DMS153 treated with DMSO at 0.1 percent for 48 hours (cell line): Measurements from ENCODE around the gene SURF1.
"Not testable (repeated sequence)": the region's sequence is repeated elsewhere in the genome, so short reads cannot be mapped to it uniquely, and the experiment has no call there.

ENCODE experiments used
- DNase-seq: peaks from one replicate; lab custom pipeline; 2025; ENCODE audit not compliant: unreplicated experiment; lab: John Stamatoyannopoulos, UW

SURF1 gene

GRCh38 chr9:133327021-133327420 is 29.3 kb downstream of the SURF1 start:
- not testable (repeated sequence) for DNase-seq

- DNase-seq = no peak
These were observed 32.1 kb downstream of the SURF1 start for GRCh38 chr9:133323991-133324703.

- DNase-seq = no peak
These were observed 33.1 kb downstream of the SURF1 start for GRCh38 chr9:133323211-133323610.

GRCh38 chr9:133322701-133323100 is 33.6 kb downstream of the SURF1 start:
- no peak for DNase-seq

DNA sequence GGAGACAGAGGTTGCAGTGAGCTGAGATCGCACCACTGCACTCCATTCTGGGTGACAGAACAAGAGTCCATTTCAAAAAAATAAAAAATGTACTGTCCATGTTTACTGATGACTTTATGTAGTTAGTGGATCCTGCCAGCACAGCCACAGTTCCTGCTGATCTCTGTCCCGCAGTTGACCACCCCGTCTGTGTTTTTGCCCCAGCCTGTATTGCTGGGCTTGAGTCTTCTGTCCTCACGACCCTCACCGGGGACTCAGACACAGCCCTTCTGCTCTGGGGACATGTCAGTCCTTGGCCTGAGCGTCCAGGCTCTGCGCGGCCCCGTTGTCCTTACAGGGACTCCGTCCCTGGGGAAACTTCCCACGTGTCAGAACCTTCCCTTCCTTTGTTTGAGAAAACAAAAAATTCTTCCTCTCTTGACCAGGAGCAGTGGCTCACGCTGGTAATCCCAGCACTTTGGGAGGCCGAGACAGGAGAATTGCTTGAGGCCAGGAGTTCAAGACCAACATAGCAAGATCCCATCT is 34.8 kb downstream of the SURF1 start:
- DNase-seq = no peak

DNA sequence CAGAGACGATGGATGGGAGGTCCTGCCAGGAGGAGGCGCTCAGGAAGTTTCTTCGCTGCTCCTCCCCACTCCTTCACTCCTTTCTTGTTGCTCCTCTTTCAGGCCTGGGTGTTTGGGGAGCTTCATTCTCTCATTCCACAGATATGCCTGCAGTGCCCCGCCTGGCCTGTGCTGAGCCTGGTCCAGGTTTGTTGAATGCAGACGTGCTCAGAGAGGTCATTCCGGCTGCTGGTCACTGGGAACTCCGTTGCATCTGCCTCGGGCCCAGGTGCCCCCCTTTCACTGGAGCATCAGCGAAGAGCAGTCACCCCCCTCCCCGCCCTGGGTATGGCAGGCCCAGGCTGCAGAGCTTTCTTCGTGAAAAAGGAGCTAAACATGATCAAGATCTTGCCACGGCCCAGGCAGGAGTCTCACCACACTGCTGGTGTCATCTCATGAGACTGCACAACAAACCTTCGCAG is 35.8 kb downstream of the SURF1 start:
- DNase-seq = no peak

- not testable (repeated sequence) for DNase-seq
These were observed 38.7 kb downstream of the SURF1 start for GRCh38 chr9:133317551-133317950.

DNA sequence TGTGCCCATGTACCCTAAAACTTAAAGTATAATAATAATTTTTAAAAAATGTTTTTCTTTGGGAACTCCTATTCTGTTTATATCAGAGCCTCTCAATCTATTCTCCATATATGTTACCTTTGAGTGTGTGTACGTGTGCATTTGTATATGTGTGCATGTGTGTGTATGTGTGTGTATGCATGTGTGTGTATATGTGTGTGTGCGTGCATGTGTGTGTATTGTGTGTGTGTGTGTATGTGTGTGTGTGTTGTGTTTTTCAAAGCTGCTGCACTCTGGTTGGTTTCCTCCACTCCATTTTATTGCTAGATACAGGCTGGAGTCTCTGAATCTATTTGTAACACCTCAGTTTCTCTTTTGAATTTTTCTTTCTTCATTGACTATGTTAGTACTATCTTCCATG is 40.3 kb downstream of the SURF1 start:
- no peak for DNase-seq

DNA sequence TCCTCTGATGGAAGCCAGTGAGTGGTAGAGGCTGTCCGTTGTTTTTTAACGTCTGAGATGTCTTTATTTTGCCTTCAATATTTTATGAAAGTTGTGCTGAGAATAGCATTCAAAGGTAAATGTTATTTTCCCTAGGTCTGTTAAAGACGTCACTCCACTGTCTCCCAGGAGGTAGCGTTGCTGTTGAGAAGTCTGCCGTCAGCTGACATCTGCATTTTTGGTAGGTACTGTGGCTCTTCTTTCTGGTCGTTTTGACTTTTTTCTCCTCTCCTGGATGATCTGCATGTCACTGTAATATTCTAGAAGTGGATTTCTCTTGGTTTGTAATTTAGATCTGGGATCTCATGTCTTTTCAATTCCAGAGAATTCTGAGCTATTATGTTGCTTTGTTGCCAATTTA is 46.7 kb downstream of the SURF1 start:
- DNase-seq = no peak

- DNase-seq = no peak
These were observed 49.0 kb downstream of the SURF1 start for GRCh38 chr9:133307301-133307700.

DNA sequence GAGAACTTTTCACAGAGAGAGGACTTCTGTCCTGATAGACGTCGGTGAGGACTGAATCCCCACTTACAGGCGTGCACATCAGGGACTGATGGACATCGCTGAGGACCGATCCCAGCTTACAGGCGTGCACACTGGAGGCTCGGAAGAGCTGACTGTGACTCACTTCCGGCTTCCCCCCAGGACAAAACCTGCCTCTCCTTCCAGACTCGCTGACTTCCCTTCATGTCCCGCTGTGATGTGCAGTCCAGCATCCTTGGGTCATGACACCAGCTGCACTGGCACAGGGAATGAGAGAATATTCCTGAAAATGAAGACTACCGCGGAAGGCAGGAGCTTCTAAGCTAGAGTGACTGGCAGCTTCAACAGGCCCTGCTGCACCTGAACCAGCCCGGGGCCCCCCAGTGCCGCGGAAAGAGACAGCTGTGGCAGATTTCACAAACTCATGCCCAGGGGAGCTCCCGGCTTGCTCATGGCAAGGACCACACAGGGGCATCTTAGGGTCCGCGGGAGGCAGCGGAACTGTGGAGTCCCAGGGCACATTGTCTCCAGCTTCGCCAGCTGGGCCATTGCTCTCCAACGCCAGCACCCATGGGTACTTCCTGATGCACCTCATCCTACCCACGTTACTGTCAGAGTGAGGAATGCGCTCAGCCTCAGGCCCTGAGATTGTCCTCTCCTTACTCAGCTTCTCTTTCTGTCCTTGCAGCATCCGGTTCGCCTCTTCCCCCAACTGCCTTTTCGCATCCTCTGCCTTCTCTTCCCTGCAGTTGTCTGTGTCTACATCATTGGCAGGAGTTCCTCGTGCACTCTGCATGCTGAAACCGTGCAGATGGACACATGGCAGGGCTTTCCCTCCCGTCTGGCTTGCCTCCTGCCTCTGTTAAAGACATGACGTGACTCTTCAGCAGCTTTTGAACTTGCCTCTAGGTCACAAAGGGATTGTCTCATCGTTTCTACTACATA is 49.8 kb downstream of the SURF1 start:
- DNase-seq = no peak

GRCh38 chr9:133305731-133306130 is 50.6 kb downstream of the SURF1 start:
- no peak for DNase-seq

- no peak for DNase-seq
These were observed 51.6 kb downstream of the SURF1 start for GRCh38 chr9:133304477-133305377.

GRCh38 chr9:133304158-133304470 is 52.2 kb downstream of the SURF1 start:
- no peak for DNase-seq

GRCh38 chr9:133303266-133304157 is 52.8 kb downstream of the SURF1 start:
- no peak for DNase-seq
